Measurements from ENCODE around the gene FAM219A.

Gene FAM219A

DNA sequence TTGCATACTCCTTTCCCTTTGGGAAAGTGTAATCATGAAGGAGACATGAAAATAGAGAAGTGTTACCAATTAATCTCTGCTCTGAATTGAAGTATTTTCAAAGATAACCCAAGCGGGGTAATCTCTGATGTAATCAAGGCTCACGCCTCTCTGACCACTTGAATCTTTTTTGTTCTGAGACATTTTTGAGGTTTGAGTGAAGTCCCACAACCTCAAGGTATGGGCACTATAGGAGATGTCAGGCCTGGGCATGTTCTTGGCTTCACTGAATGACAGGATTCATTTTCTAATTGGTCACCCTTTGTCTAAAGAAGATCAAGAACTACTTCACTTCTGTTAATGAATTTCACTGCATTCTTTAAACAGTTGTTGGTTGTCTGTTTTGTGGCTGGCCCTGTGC lies 40.7 kb upstream of the FAM219A start (continued):
- TF ChIP-seq, protein P1, sequence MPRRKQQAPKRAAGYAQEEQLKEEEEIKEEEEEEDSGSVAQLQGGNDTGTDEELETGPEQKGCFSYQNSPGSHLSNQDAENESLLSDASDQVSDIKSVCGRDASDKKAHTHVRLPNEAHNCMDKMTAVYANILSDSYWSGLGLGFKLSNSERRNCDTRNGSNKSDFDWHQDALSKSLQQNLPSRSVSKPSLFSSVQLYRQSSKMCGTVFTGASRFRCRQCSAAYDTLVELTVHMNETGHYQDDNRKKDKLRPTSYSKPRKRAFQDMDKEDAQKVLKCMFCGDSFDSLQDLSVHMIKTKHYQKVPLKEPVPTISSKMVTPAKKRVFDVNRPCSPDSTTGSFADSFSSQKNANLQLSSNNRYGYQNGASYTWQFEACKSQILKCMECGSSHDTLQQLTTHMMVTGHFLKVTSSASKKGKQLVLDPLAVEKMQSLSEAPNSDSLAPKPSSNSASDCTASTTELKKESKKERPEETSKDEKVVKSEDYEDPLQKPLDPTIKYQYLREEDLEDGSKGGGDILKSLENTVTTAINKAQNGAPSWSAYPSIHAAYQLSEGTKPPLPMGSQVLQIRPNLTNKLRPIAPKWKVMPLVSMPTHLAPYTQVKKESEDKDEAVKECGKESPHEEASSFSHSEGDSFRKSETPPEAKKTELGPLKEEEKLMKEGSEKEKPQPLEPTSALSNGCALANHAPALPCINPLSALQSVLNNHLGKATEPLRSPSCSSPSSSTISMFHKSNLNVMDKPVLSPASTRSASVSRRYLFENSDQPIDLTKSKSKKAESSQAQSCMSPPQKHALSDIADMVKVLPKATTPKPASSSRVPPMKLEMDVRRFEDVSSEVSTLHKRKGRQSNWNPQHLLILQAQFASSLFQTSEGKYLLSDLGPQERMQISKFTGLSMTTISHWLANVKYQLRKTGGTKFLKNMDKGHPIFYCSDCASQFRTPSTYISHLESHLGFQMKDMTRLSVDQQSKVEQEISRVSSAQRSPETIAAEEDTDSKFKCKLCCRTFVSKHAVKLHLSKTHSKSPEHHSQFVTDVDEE (CRISPR knock-in tag; IDR thresholded peaks at IDR 0.05): no peak
- TF ChIP-seq ZFP30 (CRISPR knock-in tag; IDR thresholded peaks at IDR 0.05) (no peak), RARB (CRISPR knock-in tag; IDR thresholded peaks at IDR 0.05) (no peak), ZNF8 (CRISPR knock-in tag; IDR thresholded peaks at IDR 0.05) (no peak)
- TF ChIP-seq, protein P2, sequence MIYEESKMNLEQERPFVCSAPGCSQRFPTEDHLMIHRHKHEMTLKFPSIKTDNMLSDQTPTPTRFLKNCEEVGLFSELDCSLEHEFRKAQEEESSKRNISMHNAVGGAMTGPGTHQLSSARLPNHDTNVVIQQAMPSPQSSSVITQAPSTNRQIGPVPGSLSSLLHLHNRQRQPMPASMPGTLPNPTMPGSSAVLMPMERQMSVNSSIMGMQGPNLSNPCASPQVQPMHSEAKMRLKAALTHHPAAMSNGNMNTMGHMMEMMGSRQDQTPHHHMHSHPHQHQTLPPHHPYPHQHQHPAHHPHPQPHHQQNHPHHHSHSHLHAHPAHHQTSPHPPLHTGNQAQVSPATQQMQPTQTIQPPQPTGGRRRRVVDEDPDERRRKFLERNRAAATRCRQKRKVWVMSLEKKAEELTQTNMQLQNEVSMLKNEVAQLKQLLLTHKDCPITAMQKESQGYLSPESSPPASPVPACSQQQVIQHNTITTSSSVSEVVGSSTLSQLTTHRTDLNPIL (CRISPR knock-in tag; IDR thresholded peaks at IDR 0.05; ENCODE audit: low read depth): no peak

DNA sequence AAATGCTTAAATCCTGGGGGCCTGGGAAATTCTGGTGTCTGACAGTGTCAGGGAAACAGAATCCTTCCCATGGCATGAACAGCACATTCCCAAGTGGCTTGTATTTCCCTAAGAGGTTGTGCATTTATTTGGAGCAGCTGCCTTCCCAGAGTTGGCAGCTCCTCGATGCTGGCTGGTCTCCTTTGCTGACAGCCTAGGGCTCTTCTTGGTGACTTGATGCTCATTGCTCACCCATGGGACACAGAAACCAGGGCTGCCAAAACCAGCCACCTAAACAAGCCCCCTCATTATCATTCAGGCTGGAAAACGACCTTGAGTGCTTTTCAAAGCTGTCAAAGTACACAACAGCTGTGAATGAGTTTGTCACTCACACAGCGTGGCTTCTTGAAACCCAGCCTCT lies 40.2 kb upstream of the FAM219A start:
- ATAC-seq: no peak
- TF ChIP-seq RARB (CRISPR knock-in tag; IDR thresholded peaks at IDR 0.05) (no peak), BACH2 (CRISPR knock-in tag; IDR thresholded peaks at IDR 0.05; ENCODE audit: borderline replicate concordance) (no peak), ARNTL (CRISPR knock-in tag; IDR thresholded peaks at IDR 0.05; ENCODE audit: borderline replicate concordance, low read depth) (no peak), ZNF70 (CRISPR knock-in tag; IDR thresholded peaks at IDR 0.05) (no peak)
- TF ChIP-seq, protein P1 (CRISPR knock-in tag; IDR thresholded peaks at IDR 0.05): no peak

DNA sequence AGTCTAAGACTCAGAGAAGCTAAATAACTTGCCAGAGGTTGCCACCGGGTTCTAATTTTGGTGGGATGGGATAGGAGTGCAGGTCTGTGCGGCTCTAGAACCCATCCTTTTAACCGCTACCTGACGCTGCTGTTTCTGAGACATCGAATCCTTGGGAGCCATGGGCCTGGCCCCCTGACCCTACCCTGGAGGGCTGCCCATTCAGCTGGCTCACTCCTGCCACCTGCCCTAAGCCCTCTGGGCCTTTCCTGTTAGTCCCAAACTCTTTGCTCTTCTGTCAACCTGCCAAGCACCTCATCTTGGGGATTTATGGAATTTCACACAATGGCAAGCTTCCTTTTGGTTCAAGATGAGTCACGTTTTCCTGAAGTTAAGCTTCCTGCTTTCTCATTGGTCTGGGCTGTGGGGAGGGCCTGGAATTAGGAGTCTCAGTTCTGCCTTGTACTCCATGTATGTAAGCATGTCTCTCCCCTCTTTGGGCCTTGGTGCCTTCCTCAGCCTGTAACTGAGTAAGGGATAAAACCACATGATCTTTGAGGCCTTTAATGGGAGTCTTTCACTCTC lies 37.9 kb upstream of the FAM219A start:
- no peak for ATAC-seq
- no peak for TF ChIP-seq CSDC2 (CRISPR knock-in tag; IDR thresholded peaks at IDR 0.05)
- TF ChIP-seq ARNTL (CRISPR knock-in tag; IDR thresholded peaks at IDR 0.05; ENCODE audit: borderline replicate concordance, low read depth): no peak
- TF ChIP-seq RARB (CRISPR knock-in tag; IDR thresholded peaks at IDR 0.05): no peak
- no peak for TF ChIP-seq ZNF565 (CRISPR knock-in tag; conservative IDR thresholded peaks at IDR 0.05; ENCODE audit: low read depth)
- TF ChIP-seq ISL1 (CRISPR knock-in tag; IDR thresholded peaks at IDR 0.05): no peak
- no peak for TF ChIP-seq SNAI2 (CRISPR knock-in tag; IDR thresholded peaks at IDR 0.05)
- TF ChIP-seq, protein P3, sequence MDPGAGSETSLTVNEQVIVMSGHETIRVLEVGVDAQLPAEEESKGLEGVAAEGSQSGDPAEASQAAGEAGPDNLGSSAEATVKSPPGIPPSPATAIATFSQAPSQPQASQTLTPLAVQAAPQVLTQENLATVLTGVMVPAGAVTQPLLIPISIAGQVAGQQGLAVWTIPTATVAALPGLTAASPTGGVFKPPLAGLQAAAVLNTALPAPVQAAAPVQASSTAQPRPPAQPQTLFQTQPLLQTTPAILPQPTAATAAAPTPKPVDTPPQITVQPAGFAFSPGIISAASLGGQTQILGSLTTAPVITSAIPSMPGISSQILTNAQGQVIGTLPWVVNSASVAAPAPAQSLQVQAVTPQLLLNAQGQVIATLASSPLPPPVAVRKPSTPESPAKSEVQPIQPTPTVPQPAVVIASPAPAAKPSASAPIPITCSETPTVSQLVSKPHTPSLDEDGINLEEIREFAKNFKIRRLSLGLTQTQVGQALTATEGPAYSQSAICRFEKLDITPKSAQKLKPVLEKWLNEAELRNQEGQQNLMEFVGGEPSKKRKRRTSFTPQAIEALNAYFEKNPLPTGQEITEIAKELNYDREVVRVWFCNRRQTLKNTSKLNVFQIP (CRISPR knock-in tag; IDR thresholded peaks at IDR 0.05; ENCODE audit: borderline replicate concordance, low read depth): no peak
- TF ChIP-seq ZNF8 (CRISPR knock-in tag; IDR thresholded peaks at IDR 0.05): no peak
- no peak for TF ChIP-seq ESRRG (CRISPR knock-in tag; IDR thresholded peaks at IDR 0.05)
- TF ChIP-seq ZC3H10 (CRISPR knock-in tag; IDR thresholded peaks at IDR 0.05): no peak
- no peak for TF ChIP-seq GLIS3 (CRISPR knock-in tag; IDR thresholded peaks at IDR 0.05)

DNA sequence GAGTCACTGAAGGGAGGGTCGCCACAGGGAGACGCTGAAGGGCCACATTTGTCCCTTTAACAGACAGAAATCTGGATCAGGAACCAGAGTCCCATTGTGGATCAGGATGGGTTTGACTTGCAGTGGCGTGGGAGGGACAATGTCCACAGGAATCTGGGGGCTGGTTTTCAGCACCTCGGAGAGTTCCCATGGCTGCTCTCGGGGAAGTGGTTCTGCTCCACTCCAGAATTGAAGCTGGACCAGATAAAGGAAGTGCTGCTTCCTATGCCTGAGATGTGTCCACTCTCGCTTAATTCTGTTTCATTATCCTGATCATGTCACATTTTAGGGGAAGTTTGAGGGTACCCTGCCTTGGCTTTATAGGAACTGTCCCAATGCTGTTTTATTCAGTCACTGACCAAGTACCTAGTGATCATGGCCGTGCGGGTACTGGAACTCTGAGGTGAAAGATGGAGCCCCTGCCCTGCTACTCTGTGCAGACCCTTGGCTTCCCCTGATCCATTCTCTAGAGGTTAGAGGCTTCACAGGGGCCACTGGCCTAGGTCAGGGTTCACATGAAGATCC lies 35.7 kb upstream of the FAM219A start:
- peak; percentile 73 for ATAC-seq
- TF ChIP-seq CSDC2 (CRISPR knock-in tag; IDR thresholded peaks at IDR 0.05) (0 out of 2 replicates have a peak, but pooled peaks have one; percentile 38), ARNTL (CRISPR knock-in tag; IDR thresholded peaks at IDR 0.05; ENCODE audit: borderline replicate concordance, low read depth) (no peak), ZC3H10 (CRISPR knock-in tag; IDR thresholded peaks at IDR 0.05) (no peak), ZFP3 (CRISPR knock-in tag; IDR thresholded peaks at IDR 0.05) (no peak), ZNF70 (CRISPR knock-in tag; IDR thresholded peaks at IDR 0.05) (no peak), BACH2 (CRISPR knock-in tag; IDR thresholded peaks at IDR 0.05; ENCODE audit: borderline replicate concordance) (no peak), ESRRG (CRISPR knock-in tag; IDR thresholded peaks at IDR 0.05) (no peak)
- TF ChIP-seq, protein P4, sequence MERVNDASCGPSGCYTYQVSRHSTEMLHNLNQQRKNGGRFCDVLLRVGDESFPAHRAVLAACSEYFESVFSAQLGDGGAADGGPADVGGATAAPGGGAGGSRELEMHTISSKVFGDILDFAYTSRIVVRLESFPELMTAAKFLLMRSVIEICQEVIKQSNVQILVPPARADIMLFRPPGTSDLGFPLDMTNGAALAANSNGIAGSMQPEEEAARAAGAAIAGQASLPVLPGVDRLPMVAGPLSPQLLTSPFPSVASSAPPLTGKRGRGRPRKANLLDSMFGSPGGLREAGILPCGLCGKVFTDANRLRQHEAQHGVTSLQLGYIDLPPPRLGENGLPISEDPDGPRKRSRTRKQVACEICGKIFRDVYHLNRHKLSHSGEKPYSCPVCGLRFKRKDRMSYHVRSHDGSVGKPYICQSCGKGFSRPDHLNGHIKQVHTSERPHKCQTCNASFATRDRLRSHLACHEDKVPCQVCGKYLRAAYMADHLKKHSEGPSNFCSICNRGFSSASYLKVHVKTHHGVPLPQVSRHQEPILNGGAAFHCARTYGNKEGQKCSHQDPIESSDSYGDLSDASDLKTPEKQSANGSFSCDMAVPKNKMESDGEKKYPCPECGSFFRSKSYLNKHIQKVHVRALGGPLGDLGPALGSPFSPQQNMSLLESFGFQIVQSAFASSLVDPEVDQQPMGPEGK (CRISPR knock-in tag; IDR thresholded peaks at IDR 0.05; ENCODE audit: borderline replicate concordance): no peak
- TF ChIP-seq, protein P5, sequence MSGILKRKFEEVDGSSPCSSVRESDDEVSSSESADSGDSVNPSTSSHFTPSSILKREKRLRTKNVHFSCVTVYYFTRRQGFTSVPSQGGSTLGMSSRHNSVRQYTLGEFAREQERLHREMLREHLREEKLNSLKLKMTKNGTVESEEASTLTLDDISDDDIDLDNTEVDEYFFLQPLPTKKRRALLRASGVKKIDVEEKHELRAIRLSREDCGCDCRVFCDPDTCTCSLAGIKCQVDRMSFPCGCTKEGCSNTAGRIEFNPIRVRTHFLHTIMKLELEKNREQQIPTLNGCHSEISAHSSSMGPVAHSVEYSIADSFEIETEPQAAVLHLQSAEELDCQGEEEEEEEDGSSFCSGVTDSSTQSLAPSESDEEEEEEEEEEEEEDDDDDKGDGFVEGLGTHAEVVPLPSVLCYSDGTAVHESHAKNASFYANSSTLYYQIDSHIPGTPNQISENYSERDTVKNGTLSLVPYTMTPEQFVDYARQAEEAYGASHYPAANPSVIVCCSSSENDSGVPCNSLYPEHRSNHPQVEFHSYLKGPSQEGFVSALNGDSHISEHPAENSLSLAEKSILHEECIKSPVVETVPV (CRISPR knock-in tag; IDR thresholded peaks at IDR 0.05): no peak

All from SK-N-SH treated with all-trans-retinoic acid at 6 μM for 48 hours (cell line).